SK-N-SH treated with all-trans-retinoic acid at 6 μM for 48 hours (cell line): ENCODE data around the gene TLE1.

Experiments
- ATAC-seq: fragments of 200-7000 bp; cut with Tn5 transposase; 3 replicates; pipeline ENCODE4 v1.9.1; 2020; ENCODE audit warnings: mild to moderate bottlenecking, moderate library complexity
- ARNTL ChIP-seq: fragments of 450-650 bp; formaldehyde crosslinking; IDR thresholded peaks from 2 replicates; pipeline ENCODE4 v1.5.0; 2020; ENCODE audit warnings: low read depth, mild to moderate bottlenecking, moderate library complexity, borderline replicate concordance
- CSDC2 ChIP-seq: fragments of 250-450 bp; sonication (Bioruptor Pico); IDR thresholded peaks from 2 replicates; pipeline ENCODE4 v1.5.0; 2020; ENCODE audit warnings: mild to moderate bottlenecking, moderate library complexity
- ESRRG ChIP-seq: fragments of 250-450 bp; sonication (Bioruptor Pico); IDR thresholded peaks from 2 replicates; pipeline ENCODE4 v1.6.1; 2021; ENCODE audit warnings: mild to moderate bottlenecking
- GLIS3 ChIP-seq: fragments of 250-450 bp; sonication (Bioruptor Pico); IDR thresholded peaks from 2 replicates; pipeline ENCODE4 v1.5.0; 2020; ENCODE audit warnings: mild to moderate bottlenecking, moderate library complexity
- ISL1 ChIP-seq: fragments of 250-450 bp; sonication (Bioruptor Pico); IDR thresholded peaks from 2 replicates; pipeline ENCODE4 v2.1.2; 2022; ENCODE audit warnings: mild to moderate bottlenecking, moderate library complexity
- OSR1 ChIP-seq: fragments of 250-450 bp; sonication (Bioruptor Pico); IDR thresholded peaks from 2 replicates; pipeline ENCODE4 v1.8.0; 2022; ENCODE audit warnings: moderate library complexity, mild to moderate bottlenecking, inconsistent platforms
- PPARA ChIP-seq: fragments of 250-450 bp; sonication (Bioruptor Pico); IDR thresholded peaks from 2 replicates; pipeline ENCODE4 v1.5.0; 2020; ENCODE audit warnings: mild to moderate bottlenecking, borderline replicate concordance
- SNAI2 ChIP-seq: fragments of 250-450 bp; sonication (Bioruptor Pico); IDR thresholded peaks from 2 replicates; pipeline ENCODE4 v1.5.0; 2020; ENCODE audit warnings: mild to moderate bottlenecking, moderate library complexity
- TCF4 ChIP-seq: fragments of 250-450 bp; sonication (Bioruptor Pico); IDR thresholded peaks from 2 replicates; pipeline ENCODE4 v1.8.0; 2021; ENCODE audit warnings: mild to moderate bottlenecking, moderate library complexity, borderline replicate concordance
- ZC3H10 ChIP-seq: fragments of 250-450 bp; sonication (Bioruptor Pico); IDR thresholded peaks from 2 replicates; pipeline ENCODE4 v1.5.1; 2021; ENCODE audit warnings: mild to moderate bottlenecking, moderate library complexity
- ZFP3 ChIP-seq: fragments of 250-450 bp; sonication (Bioruptor Pico); IDR thresholded peaks from 2 replicates; pipeline ENCODE4 v1.5.0; 2020; ENCODE audit warnings: mild to moderate bottlenecking, moderate library complexity
- ZFP30 ChIP-seq: fragments of 450-650 bp; formaldehyde crosslinking; IDR thresholded peaks from 2 replicates; pipeline ENCODE4 v1.5.0; 2022; ENCODE audit warnings: mild to moderate bottlenecking, moderate library complexity
- ZNF70 ChIP-seq: fragments of 450-650 bp; formaldehyde crosslinking; IDR thresholded peaks from 2 replicates; pipeline ENCODE4 v1.5.0; 2020; ENCODE audit warnings: mild to moderate bottlenecking, moderate library complexity
- TF ChIP-seq, protein P1 (sequence below): fragments of 250-450 bp; sonication (Bioruptor Pico); IDR thresholded peaks from 2 replicates; pipeline ENCODE4 v1.5.1; 2020; ENCODE audit warnings: low read depth, mild to moderate bottlenecking, moderate library complexity
- TF ChIP-seq, protein P2 (sequence below): fragments of 250-450 bp; sonication (Bioruptor Pico); IDR thresholded peaks from 2 replicates; pipeline ENCODE4 v1.5.1; 2021; ENCODE audit warnings: mild to moderate bottlenecking, moderate library complexity
- TF ChIP-seq, protein P3 (sequence below): fragments of 250-450 bp; sonication (Bioruptor Pico); IDR thresholded peaks from 2 replicates; pipeline ENCODE4 v1.5.0; 2020; ENCODE audit warnings: mild to moderate bottlenecking, moderate library complexity
- TF ChIP-seq, protein P4 (sequence below): fragments of 250-450 bp; sonication (Bioruptor Pico); IDR thresholded peaks from 2 replicates; pipeline ENCODE4 v1.8.0; 2021; ENCODE audit warnings: low read depth, mild to moderate bottlenecking, moderate library complexity, borderline replicate concordance
- TF ChIP-seq, protein P5 (sequence below): fragments of 250-450 bp; sonication (Bioruptor Pico); IDR thresholded peaks from 2 replicates; pipeline ENCODE4 v1.8.0; 2020; ENCODE audit warnings: mild to moderate bottlenecking, moderate library complexity, borderline replicate concordance

Gene TLE1

DNA sequence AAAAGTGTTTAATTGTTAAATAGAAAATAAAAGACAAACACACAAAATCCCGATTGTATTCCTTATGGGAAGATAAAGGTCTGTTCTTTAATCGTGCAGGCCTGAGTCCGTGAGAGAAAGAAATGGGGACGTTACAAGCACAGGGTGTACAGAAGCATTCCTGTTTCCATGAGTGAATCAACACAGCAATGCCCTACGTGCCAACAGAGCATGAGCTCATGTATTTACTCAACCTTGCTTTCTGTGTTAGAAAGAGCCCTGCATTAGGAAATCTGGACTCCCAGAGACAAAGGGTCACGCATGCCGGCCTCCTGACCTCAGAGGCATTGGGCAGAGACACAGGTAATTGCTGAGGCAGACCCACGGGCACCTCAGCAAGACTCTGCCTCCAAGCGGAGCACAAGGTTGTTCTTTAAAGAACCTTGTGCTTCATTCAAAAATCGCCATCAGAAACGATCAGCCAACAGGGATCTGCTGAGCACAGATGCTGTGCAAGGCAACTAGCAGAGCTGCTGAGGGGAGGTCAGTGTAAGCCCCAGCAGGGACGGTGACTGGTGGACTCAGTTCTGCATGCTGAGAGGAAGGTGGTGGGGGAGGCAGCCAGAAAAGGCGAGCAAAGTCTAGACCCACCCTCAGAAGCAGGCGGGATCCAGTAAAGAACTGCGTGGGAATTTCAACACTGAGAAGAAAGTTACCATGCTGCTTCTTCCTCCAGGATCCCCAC lies 101.0 kb downstream of the TLE1 start:
- TF ChIP-seq ISL1 (CRISPR knock-in tag) (peak; percentile 11; the same call in 1 of the 2 replicates), SNAI2 (CRISPR knock-in tag) (no peak)
- TF ChIP-seq, protein P1, sequence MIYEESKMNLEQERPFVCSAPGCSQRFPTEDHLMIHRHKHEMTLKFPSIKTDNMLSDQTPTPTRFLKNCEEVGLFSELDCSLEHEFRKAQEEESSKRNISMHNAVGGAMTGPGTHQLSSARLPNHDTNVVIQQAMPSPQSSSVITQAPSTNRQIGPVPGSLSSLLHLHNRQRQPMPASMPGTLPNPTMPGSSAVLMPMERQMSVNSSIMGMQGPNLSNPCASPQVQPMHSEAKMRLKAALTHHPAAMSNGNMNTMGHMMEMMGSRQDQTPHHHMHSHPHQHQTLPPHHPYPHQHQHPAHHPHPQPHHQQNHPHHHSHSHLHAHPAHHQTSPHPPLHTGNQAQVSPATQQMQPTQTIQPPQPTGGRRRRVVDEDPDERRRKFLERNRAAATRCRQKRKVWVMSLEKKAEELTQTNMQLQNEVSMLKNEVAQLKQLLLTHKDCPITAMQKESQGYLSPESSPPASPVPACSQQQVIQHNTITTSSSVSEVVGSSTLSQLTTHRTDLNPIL (CRISPR knock-in tag), result no peak
- ATAC-seq, result no peak; the same call in 2 of the 3 replicates

DNA sequence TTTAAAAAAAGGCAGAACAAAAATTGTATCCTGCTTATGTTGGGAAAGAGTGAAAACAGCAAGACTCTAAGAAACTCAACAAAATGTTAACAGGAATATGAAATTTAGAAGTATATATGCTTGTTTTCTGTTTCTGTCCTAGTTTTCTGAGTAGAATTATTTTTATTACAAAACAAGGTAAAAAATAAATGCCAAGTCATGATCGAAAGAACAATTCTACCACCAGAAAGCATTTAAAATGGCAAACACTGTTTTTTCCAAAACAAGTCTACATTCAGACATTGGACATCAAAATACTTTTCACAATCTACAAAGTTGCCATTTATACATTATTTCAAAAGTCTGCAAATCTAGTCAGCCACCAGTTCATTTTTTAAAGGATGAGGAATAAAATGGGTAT lies 102.6 kb downstream of the TLE1 start:
- no peak for ATAC-seq
- TF ChIP-seq CSDC2 (CRISPR knock-in tag) (no peak), GLIS3 (CRISPR knock-in tag) (no peak), ESRRG (CRISPR knock-in tag) (no peak), ZC3H10 (CRISPR knock-in tag) (no peak), ZFP3 (CRISPR knock-in tag) (no peak), ZFP30 (no peak), OSR1 (CRISPR knock-in tag) (no peak), TCF4 (no peak), PPARA (no peak), SNAI2 (CRISPR knock-in tag) (no peak)
- TF ChIP-seq, protein P2, sequence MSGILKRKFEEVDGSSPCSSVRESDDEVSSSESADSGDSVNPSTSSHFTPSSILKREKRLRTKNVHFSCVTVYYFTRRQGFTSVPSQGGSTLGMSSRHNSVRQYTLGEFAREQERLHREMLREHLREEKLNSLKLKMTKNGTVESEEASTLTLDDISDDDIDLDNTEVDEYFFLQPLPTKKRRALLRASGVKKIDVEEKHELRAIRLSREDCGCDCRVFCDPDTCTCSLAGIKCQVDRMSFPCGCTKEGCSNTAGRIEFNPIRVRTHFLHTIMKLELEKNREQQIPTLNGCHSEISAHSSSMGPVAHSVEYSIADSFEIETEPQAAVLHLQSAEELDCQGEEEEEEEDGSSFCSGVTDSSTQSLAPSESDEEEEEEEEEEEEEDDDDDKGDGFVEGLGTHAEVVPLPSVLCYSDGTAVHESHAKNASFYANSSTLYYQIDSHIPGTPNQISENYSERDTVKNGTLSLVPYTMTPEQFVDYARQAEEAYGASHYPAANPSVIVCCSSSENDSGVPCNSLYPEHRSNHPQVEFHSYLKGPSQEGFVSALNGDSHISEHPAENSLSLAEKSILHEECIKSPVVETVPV, result no peak
- TF ChIP-seq, protein P3, sequence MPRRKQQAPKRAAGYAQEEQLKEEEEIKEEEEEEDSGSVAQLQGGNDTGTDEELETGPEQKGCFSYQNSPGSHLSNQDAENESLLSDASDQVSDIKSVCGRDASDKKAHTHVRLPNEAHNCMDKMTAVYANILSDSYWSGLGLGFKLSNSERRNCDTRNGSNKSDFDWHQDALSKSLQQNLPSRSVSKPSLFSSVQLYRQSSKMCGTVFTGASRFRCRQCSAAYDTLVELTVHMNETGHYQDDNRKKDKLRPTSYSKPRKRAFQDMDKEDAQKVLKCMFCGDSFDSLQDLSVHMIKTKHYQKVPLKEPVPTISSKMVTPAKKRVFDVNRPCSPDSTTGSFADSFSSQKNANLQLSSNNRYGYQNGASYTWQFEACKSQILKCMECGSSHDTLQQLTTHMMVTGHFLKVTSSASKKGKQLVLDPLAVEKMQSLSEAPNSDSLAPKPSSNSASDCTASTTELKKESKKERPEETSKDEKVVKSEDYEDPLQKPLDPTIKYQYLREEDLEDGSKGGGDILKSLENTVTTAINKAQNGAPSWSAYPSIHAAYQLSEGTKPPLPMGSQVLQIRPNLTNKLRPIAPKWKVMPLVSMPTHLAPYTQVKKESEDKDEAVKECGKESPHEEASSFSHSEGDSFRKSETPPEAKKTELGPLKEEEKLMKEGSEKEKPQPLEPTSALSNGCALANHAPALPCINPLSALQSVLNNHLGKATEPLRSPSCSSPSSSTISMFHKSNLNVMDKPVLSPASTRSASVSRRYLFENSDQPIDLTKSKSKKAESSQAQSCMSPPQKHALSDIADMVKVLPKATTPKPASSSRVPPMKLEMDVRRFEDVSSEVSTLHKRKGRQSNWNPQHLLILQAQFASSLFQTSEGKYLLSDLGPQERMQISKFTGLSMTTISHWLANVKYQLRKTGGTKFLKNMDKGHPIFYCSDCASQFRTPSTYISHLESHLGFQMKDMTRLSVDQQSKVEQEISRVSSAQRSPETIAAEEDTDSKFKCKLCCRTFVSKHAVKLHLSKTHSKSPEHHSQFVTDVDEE, result no peak
- TF ChIP-seq, protein P4, sequence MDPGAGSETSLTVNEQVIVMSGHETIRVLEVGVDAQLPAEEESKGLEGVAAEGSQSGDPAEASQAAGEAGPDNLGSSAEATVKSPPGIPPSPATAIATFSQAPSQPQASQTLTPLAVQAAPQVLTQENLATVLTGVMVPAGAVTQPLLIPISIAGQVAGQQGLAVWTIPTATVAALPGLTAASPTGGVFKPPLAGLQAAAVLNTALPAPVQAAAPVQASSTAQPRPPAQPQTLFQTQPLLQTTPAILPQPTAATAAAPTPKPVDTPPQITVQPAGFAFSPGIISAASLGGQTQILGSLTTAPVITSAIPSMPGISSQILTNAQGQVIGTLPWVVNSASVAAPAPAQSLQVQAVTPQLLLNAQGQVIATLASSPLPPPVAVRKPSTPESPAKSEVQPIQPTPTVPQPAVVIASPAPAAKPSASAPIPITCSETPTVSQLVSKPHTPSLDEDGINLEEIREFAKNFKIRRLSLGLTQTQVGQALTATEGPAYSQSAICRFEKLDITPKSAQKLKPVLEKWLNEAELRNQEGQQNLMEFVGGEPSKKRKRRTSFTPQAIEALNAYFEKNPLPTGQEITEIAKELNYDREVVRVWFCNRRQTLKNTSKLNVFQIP, result no peak
- TF ChIP-seq, protein P1 (CRISPR knock-in tag), result no peak
- TF ChIP-seq, protein P5, sequence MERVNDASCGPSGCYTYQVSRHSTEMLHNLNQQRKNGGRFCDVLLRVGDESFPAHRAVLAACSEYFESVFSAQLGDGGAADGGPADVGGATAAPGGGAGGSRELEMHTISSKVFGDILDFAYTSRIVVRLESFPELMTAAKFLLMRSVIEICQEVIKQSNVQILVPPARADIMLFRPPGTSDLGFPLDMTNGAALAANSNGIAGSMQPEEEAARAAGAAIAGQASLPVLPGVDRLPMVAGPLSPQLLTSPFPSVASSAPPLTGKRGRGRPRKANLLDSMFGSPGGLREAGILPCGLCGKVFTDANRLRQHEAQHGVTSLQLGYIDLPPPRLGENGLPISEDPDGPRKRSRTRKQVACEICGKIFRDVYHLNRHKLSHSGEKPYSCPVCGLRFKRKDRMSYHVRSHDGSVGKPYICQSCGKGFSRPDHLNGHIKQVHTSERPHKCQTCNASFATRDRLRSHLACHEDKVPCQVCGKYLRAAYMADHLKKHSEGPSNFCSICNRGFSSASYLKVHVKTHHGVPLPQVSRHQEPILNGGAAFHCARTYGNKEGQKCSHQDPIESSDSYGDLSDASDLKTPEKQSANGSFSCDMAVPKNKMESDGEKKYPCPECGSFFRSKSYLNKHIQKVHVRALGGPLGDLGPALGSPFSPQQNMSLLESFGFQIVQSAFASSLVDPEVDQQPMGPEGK, result no peak

DNA sequence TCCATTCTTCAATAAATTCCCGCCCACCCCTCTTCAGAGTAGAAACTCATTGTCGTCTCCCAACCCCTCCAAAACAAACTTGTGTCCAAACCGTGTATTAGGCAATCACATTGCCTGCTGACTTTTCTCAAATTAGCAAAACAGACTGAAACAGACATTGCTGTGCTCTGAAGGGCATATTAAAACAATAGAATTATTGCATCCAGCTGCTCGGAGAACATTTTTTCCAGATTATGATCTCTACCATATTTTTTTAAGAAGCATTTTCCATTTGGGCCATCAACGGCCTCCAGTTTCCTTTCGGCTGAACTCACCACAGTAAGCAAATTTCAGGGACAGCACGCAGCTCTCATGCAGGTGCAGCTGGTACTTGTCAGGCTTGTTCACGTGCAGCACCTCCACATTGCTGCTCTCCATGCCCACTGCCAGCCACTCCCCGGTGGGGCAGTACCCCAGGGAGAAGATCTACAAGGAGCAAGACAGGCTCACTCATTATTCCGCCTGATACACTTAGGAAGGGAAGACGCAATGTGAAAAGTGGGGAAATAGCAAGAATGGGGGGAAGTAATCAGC lies 104.1 kb downstream of the TLE1 start:
- ATAC-seq, result no peak; the same call in 2 of the 3 replicates
- TF ChIP-seq SNAI2 (CRISPR knock-in tag), result 0 out of 2 replicates have a peak, but pooled peaks have one; percentile 50
- TF ChIP-seq ARNTL (CRISPR knock-in tag), result no peak
- TF ChIP-seq ZFP3 (CRISPR knock-in tag), result no peak
- peak; percentile 81 for TF ChIP-seq TCF4
- TF ChIP-seq, protein P3, result 0 out of 2 replicates have a peak, but pooled peaks have one; percentile 15
- no peak for TF ChIP-seq ZNF70 (CRISPR knock-in tag)
- TF ChIP-seq, all 23 proteins: peak for 3
